ENCODE data around the gene AFF1. TPM values are rescaled to one million over a fixed set of nuclear protein-coding genes. Genes with fewer than 3 reads are reported as not detected.
"Not testable (repeated sequence)": the region's sequence is repeated elsewhere in the genome, so short reads cannot be mapped to it uniquely, and the experiment has no call there.

The AFF1 gene
- total RNA-seq, 1 donor from 2014 or later: 22.4 TPM

DNA sequence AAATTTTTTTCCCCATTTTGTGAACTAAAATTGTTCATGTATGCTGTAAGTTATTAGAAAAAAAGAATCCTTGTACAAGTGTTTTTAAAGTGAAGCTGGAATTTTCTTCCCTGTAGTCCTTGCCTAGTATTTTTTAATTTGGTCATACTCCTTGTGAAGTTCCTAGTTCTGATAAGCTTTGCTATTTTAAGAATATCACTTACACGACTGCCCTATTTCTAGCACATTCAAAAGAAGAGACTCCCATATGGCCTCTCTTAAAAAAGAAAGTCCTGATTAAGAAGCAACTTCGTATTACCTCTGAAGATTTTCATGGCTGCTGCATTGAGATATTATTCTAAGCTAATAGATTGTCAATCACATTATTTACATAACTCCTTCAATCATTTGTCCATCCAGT lies 198.4 kb downstream of the AFF1 start:
- DNase-seq (ENCODE audit: low read depth in 2 of 2): no peak

DNA sequence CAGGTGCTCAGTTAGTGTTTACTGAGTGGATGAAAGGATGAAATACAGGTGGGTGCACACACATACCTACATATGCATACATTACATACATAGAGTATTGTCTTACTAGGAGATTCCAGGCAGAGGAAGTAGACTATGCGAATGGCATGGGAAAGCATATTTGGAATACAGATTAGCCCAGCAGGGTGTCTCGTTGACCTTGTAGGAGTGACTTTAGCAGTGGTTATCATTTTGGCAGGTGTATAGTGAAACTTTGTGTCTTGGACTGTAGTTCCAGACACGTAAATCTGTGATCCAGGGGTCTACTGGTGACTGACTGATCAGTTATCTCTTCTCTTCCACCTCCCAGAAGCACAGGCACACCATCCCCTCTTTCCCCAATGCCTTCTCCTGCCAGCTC lies 199.3 kb downstream of the AFF1 start:
- DNase-seq (ENCODE audit: low read depth in 2 of 2): no peak

DNA sequence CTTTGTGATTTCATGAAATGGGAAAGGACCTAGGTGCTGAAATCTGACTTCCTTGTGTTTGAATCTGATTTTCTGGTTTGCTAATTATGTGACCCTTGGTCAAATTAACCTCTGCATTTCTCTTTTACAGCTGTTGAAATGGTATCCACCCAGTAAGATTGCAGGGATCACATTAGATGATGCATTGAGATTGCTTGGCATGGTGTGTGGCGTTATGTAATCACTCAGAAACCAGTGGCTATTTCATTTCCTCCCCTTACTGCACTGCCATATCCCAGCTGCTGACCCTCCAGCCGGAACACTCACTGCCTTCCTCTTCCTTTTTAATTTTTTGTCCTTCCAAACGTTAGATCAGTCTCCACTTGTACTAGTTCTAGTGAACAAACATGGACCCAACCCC lies 206.6 kb downstream of the AFF1 start:
- peak; percentile 22 to 25 for DNase-seq (ENCODE audit: low read depth in 2 of 2)

DNA sequence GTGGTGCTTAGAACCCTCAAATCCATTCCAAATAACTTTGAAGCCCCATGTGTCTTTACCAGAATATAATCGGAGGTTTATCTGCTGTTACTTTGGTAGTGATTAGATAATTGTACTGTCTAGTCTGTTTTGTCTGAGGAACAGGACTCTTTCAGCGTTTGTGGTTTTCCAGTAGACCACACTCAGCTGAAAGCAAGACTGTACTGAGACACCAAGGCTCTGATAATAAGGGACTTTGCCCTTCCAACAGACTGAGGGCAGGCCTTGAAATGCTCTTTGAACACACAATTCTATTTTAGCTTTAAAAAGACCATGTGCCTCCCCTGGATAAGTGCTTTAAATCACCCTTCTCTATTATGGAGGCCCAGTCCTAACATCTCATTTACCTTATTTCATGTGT lies 209.5 kb downstream of the AFF1 start:
- DNase-seq (ENCODE audit: low read depth in 2 of 2): no peak

DNA sequence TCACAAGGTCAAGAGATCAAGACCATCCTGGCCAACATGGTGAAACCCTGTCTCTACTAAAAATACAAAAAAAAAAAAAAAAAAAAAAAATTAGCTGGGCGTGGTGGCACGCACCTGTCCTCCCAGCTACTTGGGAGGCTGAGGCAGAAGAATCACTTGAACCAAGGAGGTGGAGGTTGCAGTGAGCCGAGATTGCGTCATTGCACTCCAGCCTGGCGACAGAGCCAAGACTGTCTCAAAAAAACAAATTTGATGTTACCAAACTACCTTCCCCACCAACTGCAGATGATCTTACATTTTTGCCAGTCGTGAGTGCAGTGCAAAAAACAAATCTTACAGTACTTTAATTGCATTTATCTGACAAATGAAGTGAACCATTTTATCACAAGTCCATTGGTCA lies 211.1 kb downstream of the AFF1 start:
- DNase-seq (ENCODE audit: low read depth in 2 of 2): not testable (repeated sequence)

DNA sequence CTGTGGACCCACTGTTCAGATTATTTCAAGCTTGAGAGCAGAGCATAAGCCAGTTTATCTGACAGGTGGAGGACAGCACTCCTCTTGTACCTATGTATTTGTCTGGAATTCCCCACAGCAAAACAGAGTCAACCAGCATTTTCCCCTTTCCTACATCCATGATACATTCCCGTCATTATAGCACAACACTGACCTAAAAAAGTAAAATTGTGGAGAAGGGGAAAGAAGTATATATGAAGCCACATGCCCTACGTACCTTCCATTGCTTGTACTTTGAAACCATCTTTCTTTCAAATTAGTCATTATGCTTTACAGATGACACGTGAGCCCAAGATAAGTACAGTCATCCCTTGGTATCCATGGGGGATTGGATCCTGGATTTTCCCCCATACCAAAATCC lies 212.3 kb downstream of the AFF1 start:
- DNase-seq (ENCODE audit: low read depth in 2 of 2): no peak

DNA sequence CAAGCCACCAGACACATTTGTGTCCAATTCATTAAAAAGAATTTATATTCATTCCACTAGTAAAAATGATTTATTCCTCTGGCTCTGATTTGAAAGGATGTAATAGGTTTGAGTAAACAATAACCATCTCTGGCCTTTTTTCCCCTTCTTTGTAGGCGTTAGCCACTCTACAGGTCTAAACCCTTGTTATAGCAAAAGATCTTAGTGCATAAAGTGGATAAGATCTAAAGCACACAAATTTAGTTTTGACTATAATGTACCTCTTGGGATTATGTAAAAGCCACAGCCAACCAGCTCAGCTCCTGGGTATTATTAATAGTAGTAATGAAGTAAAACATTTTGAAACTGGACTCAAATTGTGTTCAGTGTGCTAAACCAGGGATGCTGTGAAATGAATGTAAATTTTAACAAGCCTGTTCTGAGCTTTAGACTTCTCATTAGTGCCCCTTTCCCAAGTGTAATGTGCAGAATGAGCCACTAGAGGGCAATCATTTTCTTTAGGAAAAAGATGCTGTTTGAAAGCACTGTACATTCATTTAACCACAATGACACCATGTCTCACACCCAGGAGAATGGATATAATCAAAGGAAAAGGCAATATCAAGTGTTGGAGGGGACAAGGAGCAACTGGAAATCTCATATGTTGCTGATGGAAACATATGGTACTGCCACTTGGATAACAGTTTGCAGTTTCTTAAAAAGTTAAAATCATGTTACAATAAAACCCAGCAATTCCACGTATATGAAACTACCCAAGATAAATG lies 215.9 kb downstream of the AFF1 start:
- peak; percentile 71 to 80 for DNase-seq (ENCODE audit: low read depth in 2 of 2)

DNA sequence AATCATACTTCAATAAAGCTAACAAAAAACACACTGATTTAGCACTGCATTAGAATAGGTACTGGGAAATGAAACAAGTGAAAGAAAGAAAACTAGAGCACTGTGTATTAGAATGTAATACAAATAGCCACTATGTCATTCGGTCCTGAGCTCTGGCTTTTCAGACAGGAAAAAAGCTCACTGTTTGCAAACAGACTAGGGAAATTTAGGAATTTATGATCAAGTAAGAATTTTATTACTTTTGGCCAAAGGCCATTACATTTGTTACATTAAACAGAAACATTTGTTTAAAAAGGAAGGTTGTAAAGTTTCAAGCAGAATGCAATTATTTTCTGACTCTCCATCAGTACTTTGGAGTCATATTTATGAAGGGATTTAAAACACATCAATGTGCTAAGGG lies 216.9 kb downstream of the AFF1 start:
- DNase-seq (ENCODE audit: low read depth in 2 of 2): peak in 1 of 2 donors; percentile 53

DNA sequence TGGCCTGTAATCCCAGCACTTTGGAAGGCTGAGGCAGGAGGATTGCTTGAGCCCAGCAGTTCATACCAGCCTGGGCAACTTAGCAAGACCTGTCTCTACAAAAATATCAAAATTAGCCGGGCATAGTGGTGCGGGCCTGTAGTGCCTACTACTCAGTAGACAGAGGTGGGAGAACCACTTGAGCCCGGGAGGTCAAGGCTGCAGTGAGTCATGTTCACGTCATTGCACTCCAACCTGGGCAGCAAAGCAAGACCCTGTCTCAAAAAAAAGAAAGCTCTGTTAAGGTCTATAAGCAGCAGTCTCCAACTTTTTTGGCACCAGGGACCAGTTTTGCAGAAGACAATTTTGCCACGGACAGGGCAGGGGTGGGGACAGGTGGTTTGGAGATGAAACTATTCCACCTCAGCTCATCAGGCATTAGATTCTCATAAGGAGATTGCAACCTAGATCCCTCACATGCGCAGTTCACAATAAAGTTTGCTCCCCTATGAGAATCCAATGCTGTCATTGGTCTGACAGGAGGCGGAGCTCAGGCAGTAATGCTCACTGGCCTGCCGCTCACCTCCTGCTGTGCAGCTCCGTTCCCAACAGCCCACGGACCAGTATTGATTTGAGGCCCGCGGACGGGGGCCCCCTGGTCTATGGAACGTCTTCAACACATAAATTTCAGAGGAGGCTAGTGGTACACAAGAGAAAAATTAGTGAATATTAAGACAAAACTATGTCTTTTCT lies 217.7 kb downstream of the AFF1 start:
- DNase-seq (ENCODE audit: low read depth in 2 of 2): no peak

DNA sequence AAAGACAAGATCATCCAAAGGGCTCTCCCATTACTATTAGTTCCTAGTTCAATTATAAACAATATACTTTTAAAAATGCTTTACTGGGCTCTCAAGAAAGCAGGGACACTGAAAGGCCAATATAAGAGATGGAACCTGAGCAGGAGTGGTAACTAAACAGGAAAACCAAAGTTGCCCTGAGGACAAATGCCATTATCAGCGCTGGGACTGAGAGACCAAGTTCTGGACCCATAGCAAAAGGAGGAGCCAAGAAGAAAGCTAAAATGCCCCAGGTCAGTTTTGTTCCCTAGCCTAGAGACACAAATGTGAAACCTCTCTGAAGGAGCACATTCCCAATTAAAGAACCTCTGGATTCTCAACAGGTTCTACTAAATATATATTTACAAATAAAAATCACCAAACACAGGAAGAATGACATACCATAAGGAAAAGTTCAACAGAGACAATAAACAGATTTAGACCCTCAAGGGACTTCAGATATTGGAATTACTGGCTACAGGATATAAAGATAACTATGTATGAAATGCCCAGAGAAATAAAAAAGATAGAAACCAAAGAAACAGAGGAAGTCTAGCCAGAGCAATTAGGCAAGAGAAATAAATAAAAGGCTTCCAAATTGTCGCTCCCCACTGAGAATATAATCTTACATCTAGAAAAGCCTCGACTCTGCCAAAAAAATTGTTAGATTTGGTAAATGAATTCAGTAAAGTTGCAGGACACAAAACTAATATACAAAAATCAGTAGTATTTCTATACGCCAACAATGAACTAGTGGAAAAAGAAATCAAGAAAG lies 218.5 kb downstream of the AFF1 start:
- no peak for DNase-seq (ENCODE audit: low read depth in 2 of 2)

DNA sequence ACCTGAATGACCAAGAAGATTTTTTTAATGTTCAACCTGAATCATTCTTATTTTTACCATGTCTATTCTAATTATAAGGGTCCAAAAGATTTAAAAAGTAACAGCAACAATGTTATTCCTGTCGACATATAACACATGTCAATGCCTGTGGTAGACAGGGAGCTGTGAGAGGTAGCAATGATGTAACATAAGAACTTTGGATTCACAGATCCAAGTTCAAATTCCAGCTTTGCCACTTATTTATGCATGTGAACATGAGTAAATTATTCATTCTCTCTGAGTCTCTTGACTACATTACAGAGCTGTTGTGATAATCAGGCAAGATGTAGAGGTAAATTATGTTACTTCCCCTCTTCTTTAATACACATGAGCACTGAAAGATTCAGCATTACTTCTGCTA lies 231.1 kb downstream of the AFF1 start:
- no peak for DNase-seq (ENCODE audit: low read depth in 2 of 2)

DNA sequence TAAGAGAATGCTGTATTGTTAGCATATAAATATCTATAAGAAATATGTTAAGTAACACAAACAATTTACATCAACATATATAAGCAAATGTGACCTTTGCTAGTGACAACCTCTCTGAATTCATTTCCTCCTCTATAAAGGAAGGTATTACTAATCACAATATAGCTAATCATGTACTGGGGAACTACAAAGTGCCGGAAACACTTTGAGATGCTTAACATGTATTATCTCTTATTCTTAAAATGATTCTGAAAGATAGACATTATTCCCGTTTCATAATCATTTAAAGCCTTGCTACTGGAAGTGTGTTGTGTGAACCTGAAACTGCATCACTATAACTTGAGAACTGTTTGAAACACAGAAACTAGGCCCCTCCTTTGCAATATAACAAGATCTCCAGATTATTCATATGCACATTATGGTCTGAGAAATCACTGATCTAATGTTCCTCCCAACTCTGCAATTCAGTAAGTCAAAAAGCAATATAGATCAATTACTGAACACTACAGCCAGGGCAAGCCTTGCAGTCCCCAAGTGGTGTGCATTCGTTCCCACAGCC lies 231.6 kb downstream of the AFF1 start:
- DNase-seq (ENCODE audit: low read depth in 2 of 2): no peak

DNA sequence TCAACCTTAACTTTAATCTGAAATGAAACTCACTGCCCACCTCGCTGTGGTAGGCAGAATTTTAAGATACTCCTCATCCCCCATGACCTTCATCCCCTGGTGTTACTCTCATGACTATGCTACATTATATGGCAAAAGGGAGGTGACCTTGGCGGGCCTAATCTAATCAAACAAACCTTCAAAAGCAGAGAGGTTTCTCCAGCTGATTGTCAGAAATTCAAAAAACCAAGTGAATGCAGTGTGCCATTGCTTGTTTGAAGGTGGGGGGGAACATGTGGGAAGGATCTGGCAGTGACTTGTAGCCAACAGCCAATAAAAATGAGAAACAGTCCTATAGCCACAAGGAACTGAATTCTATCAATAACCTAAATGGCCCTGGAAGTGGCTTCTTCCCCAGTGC lies 237.1 kb downstream of the AFF1 start:
- DNase-seq (ENCODE audit: low read depth in 2 of 2): no peak

DNA sequence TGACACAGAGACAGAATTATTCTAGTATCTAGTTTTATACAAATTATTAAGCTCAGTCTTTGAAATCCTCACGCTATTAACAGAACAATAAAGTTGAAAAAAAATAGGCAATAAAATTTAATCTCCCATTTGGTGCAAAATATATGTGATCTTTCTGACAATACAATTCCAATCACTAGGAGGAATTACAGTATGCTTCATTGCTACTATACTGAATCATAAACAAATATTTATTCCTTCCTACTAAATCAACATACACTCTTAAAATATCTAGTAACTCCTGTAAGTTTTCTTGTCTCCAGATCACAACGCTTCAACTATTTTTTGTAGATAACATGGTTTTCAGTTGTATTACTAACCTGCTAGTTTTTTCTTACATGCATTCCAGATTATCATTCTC lies 239.9 kb downstream of the AFF1 start:
- DNase-seq (ENCODE audit: low read depth in 2 of 2): no peak

DNA sequence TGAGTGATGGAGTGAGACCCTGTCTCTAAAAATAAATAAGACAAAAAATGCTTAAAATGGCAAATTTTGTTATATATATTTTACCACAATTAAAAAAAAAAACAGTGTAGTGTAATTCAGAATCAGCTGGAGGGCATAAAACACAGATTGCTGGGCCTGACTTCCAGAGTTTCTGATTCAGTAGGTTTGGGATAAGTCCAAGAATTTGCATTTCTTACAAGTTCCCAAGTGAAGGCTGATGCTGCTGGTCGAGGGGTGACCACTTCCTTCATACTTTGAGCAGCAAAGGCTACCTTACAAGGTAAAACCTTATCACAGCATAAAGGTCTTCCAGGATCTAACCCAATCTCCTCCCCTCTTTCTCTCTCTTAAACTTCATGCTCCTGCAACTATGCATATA lies 244.9 kb downstream of the AFF1 start:
- DNase-seq (ENCODE audit: low read depth in 2 of 2): no peak

DNA sequence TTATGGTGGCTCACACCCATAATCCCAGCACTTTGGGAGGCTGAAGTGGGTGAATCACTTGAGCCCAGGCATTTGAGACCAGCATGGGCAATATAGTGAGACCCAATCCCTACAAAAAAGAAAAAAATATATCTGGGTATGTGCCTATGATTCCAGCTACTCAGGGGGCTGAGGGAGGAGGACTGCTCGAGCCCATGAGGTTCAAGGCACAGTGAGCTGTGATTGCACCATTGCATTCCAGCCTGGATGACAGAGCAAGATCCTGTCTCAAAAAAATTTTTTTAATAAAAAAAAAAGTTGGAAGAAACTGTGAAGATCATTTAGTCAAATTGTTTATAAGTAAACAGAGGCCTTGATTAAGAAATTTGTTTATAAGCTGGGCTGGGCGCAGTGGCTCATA lies 246.0 kb downstream of the AFF1 start:
- DNase-seq (ENCODE audit: low read depth in 2 of 2): no peak

DNA sequence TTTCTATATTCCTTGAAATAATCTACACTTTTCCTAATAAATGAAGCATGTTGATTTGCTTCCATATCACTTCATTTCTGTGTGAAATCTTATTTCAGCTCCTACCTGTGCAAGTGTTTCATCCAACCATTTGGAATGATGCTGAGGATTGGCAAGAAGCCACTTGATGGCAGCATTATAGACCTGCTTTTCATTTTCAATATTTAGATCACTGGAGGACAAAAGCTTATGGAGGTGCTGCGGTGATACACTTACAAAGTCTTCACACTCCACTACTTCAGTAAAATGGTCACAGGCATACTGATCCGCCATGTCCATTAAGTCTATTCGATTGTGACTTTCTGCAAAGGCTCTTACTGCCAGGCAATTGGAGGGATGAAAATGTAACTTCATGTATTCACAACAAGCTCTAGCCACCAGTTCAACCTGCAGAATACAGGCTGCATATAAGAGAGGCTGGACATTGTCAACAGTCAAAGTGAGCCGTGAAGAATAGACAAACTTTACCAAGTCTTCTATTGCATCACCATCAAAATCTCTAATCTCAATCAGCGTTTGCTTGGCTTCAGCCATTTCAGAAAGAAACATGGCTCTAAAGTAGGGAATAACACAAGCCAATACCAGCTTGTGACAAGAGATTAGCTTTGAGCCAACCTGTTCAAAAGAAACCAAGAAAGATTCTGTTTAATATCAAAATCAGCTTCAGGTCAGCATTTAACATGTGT lies 250.5 kb downstream of the AFF1 start:
- DNase-seq (ENCODE audit: low read depth in 2 of 2): no peak

DNA sequence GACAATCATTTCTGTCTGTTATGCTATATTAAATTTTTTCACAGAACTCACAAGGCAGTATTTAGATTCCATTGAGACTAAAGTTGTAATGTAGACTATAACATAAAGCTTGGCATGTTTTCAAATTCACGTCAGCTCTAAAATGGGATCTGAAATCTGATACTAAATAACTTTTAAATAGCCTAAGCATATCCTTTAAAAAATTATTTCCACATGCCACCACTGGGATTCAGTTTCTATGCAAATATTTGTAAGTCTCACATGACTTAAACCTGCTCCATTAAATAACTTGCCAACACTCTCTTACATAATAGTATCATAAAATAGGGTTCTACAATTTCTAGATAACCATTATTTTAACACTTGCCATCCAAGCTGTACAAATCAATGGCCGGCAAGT lies 253.2 kb downstream of the AFF1 start:
- peak in 1 of 2 donors; percentile 3 for DNase-seq (ENCODE audit: low read depth in 2 of 2)

DNA sequence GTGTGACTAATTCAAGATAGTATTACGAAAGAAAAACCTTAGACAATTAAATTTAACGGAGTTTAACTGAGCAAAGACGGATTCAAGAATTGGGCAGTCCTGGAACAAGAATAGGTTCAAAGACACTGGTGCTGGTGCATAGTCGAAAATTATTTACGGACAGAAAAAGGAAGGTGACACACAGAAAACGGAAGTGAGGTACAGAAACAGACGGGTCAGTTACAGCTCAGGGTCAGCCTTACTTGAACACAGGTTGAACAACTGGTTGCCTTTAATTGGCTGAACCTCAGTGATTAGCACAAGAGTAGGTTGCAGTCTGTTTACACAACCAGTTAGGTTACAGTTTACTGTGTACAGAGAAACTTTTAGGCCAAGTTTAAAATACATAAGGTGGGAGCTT lies 254.1 kb downstream of the AFF1 start:
- peak; percentile 19 to 32 for DNase-seq (ENCODE audit: low read depth in 2 of 2)
